Hematopoietic multipotent progenitor cell treated with erythropoietin and hydrocortisone succinate and interleukin-3 and kit ligand, for 17 days (in vitro differentiated cells): ENCODE results near the gene APP.
"Not testable (repeated sequence)": the region's sequence is repeated elsewhere in the genome, so short reads cannot be mapped to it uniquely, and the experiment has no call there.

Experiments
- DNase-seq: peaks from one replicate; pipeline ENCODE4 v3.0.0-alpha.2; 2015; ENCODE audit warnings: low spot score

The APP gene

DNA sequence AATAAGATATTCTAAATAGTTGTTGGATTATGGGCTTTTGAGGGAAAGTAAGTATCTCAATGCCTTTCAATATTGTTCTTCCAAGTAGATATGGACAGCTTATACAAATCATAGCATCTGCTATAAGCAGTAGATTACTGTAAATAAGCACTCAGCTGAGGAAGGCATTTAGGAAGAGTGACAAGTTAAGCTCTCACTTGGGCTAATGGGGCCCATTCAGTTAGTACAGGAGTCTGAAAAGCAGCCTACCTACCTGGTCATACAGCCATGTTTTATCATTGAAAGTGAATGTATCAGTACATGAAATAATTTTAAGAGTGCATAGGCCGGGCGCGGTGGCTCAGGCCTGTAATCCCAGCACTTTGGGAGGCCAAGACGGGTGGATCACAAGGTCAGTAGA, 73.1 kb downstream of the APP start:
- no peak for DNase-seq

DNA sequence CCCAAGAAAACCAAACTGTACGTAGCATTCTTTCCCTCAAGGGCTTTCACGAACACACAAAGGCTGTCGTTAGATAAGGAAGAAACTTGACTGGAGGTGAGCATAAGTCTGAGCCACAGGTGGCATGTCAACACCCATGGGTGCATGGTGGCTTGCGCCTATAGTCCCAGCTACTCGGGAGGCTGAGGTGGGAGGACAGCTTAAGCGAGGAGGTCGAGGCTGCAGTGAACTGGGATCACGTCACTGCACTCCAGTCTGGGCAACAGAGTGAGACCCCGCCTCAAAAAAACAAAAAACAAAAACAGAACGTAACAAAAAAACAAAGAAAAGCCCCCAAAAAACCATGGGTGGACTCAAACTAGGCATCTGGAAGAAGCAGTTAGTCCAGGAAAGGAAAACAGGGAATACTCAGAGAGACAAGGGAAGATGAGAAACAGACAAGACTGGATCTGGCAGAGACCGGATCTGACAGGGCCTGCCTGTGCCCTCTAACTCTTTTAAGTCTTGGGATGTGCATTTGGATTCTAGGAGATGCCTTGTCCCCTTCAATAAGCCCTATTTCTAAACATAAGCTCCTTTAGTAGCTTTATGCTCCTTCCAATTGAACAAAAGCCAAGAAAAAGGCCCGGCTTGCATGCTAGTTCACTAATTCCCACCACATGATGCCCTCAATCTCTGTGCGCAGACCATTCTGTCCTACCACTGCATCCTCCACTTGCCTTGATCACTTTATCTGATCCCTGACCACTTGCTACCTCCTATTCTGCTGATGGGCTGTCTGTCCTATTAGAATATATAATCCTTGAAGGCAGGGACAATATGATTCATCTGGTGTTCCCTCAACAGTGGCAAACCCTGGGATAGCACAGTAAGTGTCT, 73.8 kb downstream of the APP start:
- no peak for DNase-seq

DNA sequence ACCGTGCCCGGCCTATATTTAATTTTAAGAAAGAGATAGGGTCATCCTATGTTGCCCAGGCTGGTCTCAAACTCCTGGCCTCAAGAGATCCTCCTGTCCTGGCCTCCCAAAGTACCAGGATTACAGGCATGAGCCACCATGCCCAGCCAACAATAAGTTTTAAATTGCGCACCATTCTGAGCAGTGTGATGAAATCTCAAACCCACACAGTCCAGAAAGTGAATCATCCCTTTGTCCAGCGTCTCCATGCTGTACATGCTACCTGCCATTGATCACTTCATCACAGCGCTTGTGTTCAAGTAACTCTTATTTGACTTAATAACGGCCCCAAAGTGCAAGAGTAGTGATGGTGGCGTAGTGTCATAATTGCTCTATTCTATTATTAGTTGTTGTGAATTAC, 75.4 kb downstream of the APP start:
- DNase-seq: no peak

DNA sequence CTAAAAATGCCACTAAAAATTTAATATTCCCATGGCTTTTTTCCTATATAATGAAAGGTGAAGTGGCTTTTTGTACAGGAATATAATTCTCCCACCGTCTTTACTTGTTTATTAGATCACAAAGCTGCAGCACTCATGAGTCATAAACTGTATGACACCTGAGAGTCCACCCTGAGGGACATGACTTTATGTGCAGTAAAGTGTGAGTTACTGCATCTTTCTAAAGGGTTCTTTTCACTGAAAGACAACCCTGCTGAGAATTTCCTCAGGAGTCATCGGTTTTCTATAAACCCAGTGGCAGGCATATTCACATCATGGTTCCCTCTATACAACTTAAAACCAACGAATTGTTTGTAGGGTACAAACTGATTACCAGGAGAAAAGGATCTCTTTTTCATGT, 77.4 kb downstream of the APP start:
- no peak for DNase-seq

DNA sequence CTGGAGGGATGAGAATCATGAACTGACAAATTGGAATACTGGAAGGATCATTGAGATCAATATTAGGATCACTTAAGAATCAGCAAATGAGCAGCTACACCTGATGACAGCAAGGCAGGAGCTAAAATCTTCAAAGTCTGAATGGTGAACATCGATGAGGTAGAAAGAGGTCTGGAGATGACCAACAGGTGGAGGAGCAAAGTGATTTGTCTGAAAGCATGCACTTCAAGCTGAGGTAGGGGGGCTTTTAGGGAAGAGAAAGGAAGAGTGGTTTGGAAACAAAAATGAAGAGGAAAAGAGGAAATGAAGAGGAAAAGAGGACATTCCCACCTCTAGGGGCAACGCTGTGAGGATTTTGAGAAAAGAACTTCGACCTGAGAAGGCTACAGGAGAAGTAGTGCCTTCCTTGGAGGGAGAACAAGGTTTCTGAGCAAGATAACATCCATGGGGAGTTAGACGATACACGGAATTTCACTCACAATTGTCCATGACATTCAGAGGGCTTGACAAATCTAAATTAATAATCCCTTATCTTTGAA, 79.0 kb downstream of the APP start:
- DNase-seq: no peak

DNA sequence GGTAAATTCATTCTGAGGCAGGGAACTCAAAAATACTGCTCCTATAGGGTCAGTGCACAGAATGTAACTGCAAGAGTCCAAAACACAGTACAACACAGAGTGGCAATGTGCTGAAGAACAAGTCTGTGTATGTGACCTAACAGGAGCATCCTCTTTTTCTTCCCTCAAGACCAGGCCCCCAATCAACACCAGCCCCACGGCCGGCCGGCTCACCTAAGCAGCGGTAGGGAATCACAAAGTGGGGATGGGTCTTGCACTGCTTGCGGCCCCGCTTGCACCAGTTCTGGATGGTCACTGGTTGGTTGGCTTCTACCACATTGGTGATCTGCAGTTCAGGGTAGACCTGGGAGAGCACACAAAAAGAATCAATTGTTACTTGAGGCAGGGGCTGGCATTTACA, 80.8 kb downstream of the APP start:
- DNase-seq: no peak

DNA sequence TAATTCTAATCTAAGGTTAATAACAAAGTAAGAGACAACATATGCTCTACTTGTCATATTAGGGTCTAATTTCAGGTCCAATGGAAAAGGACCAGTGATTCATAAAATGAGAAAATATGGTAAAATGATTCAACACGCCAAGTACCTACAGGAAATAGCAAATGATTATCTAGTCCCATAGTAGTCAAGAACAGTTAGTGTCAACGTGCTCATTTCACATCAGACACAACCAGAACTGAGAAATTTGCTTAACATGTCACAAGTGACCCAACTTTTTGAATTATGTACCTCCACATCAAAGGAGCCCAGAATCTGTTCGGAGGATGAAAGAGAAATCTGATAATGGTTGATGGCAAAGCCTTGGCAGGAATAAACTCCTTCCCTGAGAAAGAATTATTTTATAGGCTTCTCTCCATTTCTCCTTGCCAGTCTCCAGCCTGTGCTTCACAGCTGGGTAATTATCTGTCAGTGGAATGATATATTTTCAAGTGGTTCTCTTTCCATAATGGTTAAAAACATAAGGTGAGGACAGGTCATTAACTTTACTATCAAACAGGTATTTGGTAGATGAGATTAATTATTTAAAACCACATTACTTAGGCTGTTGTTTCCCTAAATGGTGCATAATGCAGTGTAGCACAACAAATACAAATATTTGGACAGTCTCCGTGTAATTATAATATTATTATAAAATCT, 83.2 kb downstream of the APP start:
- DNase-seq: no peak

DNA sequence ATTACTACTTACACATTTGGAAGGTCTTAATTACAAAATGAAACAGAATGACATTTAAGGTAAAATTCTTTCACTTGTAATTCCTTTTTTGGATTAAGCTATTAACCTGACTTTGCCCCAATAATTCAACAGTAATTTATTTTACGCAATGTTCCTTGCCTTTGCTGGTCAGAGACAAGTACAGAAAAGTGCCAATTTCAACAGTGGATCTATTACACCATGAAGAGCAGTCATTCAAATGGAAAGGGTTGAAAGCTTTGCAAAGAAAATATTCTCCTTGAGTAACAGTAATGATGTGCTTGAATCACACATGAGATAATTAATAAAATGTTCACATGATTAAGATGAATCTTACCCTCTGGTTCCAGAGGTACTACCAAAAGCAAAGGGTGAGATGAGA, 84.7 kb downstream of the APP start:
- no peak for DNase-seq

DNA sequence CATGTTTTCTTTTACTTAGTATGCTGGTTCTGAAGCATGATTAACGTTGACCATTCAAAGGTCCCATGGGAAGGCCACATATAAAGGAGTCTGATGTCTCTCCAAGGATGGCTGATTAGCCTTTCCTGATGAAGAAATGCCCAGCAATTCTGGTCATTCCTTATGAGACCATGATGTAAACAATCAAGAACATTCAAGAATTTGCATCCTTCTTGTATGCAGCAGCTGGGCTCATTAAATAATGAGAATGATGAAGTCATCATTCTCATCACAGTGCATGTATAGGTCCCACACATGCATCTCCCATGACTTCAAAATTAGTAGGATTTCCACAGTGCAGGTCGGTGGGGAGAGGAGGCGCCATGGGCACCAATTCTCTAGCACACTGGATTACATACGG, 85.4 kb downstream of the APP start:
- DNase-seq: no peak

DNA sequence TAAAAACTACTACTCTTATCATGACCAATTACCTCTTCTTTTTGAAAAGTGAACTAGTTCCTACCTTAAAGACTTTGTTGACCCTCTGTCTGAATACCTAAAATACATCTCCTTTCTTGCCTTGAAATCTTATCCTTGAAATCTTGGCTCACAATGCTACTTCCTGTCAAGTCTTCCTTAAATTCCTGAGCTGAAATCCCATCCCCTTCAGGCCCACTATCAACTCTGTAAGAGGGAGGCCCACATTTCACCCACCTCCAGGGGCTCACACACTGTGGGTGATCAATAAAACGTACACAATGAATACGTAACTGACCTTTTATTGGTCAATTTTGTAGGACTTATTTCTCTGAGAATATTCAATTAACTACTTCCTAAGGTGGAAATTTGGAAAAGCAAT, 88.0 kb downstream of the APP start:
- DNase-seq: no peak

DNA sequence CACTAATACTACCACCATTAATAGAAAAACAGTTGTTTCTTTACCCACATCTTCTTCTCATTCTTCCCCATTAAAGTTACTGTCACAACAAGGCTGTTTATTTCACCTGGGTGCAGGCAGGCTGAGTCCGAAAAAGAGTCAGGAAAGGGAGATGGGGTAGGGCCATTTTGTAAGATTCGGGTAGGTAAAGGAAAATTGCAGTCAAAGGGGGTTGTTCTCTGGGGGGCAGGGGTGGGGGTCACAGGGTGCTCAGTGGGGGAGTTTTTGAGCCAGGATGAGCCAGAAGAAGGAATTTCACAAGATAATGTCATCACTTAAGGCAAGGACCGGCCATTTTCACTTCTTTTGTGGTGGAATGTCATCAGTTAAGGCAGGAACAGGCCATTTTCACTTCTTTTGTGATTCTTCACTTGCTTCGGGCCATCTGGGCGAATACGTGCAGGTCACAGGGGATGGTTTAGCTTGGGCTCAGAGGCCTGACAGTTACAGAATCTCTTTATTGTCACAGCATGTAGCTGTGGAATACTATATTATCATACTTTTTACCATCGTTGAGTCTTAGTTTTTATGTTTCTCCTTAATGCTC, 89.3 kb downstream of the APP start:
- not testable (repeated sequence) for DNase-seq

DNA sequence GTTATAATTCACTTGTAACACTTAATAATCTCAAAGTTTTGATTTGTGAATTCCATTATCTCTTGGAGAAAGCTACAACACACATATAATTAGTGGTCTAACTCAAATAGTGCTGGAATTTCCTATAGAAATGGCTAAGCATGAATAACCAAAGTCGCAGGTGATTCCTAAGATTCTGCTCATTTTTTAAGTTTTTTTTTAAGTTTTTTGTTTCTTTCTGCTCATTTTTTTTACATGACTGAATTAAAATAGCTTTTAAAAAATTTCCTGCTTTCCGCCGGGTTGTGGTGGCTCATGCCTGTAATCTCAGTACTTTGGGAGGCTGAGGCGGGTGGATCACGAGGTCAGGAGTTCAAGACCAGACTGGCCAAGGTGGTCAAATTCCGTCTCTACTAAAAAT, 90.4 kb downstream of the APP start:
- DNase-seq: no peak

DNA sequence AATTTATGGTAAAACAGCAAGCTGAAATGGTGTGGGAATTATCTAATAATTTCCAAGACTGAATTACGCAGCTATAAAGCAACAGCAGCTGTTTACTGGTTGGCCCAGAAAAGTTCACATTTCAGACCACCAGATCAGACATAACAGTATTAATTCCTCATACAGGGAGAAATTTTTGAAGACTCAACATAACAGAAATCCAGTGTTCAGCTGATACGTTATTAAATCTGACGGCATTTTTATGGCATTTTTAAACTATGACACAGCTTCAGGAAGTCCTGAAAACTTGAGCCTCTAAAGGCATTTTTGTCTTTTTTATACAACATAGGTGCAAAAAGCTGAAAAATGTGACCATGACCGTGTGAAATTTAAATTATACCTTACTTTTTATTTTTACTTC, 91.2 kb downstream of the APP start:
- DNase-seq: no peak

DNA sequence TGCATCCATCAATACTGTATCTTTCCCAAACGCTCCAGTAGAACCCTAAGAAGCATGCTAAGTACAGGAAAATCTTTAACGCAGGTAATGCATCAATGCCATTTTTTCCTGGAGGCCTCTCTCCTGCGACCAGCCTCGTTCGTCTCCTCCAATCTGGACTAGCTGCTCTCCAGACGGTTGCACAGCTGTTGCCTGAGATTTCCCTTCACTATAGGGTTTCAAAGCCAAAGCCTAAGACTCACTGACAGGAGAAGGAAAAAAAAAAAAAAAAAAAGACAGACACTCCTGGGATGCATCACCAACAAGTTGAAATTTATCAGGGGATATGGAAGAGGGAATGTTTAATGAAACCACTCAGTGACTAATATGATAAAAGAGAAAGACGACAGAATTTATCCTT, 93.0 kb downstream of the APP start:
- DNase-seq: no peak

DNA sequence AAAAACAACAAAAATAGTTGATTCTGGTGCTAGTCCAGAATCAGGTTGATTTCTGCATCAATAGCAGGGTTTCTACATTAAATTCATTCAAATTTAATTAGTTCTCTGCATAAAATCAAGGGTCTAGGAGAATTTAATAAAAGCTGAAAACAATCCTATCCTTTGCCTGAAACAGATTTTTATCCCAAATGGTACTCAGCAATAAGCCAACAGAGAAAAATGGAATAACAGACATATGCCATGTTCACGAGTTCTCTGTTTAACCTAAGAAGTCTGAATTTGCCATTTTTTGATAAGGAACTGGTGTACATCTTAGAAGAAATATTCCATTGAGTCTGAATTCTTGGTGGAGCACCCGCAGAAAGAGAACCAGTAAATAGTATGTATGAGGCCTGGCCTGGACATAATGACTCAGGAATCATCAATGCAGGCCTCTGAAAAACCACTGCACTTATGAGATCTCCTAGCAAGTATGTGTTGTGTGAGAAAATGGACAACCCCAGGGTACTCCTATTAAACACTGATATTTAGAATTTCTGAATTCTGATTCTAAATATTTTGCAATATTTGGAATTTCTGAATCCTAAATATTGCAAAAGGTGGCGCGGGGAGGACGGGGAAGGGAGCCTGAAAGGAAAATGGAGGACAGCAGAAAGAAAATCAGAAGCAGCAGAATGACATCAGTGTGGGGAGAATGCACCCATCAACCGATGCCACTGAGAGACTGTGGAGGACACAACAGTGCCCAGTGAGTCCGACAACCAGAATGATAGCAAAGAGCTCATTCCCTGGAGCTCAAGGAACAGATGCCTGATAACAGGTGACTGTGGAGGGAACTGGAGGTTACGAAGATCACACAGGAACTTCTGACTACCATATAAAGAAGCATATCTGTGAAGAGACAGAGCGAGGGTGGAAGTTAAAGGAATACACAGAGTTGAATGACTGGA, 97.6 kb downstream of the APP start:
- DNase-seq: no peak

DNA sequence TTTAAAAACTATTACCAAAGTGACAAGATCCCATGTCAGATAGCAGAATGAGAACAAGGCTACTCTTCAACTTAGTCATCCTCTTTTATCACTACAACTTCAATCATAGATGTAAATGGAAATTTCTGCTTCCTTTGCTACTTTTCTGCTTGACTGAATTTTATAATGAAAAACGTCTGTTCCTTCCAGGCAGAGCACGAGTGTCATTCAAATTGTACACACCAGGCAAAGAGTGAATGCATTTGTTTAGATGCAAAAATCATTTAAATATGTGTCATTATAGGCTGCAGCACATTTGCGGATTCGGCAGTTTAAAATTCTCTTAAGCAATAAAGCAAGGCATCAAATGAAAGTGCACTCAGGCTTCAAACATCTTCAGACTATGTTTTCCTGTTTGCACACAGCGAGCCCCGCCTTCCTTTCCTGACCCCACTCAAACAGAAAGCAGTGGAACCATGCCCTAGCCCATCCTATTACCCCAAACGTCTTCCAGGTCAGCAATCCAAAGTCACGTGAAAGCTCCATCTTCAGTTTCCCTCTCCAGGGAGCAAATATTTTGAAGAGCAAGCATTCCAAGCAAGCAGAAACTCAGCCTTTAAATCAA, 99.6 kb downstream of the APP start:
- DNase-seq: no peak

DNA sequence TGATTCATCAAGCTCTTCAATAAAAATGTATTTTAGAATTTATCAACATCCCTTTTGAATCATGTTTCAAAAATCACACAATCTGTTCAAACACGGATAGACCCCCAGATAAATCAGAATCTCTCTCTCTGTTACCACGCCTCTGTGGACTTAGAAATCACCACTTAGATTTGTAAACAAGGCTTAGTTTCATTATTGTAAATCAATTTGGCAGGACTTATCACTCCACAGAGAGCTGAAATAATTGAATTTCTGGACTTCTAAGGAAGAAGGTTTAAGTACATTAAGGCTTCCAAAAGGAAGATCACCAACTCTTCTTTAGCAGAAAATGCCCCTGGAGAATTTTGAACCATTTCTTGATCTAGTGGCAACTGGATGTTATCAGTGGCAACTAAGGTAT, 100.4 kb downstream of the APP start:
- no peak for DNase-seq

DNA sequence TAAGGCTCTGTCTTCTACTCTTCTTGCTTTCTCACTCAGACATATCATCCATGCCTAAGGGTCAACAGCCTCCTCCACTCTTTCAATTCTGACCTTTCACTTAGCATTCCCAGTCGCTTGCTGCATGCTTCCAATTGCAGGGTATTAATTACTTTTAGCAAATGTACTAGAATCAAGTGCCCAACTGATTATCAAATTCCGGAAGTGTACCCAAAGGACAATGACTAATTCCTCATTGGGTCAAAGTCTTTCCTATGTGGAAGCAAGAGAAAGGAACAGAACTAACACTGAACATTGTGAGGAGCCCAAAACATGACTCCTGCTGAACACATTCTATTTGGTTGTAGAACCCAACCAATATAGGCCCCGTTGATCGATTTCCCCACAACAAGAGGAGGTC, 101.8 kb downstream of the APP start:
- no peak for DNase-seq

DNA sequence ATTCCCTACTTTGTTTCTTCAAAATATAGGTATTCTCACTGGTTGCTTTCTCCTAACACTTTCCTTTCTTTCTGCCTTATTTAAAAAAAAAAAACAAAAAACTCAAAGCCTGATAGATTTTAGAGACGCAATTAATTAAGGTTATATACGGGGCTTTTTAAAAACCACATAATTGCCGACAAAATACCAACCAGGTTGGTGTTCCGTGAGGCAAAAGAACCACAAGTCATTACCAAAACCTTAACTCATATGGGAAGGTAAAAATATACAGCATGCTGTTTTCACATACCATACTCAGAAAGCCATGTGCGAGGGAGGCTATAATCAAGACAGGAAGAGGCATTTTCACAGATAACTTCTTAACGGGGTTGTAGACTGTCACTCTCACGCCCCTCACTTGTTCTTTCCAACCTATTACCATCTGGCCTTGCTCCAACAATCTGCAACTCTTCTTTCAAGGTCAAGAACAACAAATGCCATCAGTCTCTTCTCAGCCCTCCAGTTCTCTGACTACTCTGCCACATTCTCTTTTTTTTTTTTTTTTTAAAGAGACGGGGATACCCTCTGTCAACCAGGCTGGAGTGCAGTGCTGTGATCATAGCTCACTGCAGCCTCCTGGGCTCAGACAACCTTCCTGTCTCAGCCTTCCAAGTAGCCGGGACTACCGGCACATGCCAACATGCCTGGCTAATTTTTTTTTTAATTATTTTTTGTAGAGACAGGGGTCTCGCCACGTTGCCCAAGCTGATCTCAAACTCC, 102.6 kb downstream of the APP start:
- DNase-seq: no peak

DNA sequence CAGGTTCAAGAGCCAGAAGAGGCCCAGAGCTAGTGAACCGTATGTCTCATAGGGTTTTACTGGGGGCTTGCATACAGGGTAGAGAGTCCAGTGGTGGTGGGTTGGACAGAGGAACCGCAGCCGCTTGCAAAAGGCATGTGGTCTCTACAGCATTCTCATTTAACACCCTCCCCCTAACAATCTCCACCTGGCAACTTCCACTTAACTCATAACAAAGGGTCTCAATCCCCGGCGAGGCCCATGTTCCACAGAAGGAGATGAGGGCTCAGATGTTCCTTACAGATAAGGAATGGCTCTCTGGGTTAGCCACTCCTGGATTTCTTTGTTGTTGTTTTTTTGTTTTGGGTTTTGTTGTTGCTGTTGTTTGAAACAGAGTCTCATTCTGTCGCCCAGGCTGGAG, 106.1 kb downstream of the APP start:
- DNase-seq: no peak

DNA sequence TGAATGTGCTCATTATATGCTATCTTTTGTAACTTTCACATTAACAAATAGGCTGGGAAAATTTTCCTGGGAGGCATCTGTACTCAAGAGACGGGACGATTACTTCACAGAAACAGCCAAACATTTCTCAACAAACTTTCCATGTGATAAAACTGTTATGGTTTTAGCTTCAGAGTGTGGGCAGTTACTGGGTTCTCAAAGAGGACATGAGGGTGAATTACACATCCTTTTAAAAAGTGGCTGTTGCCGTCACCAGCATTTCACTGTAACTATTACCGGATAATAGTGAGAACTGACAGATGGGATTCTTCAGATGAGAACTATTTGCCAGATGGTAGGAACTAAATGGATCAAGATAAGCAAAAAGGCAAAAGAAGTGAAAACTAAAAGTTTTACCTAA, 109.1 kb downstream of the APP start:
- no peak for DNase-seq
